Kidney (tissue), 14 donors: ENCODE data around the gene CTDSP2. TPM values are rescaled to one million over a fixed set of nuclear protein-coding genes. Genes with fewer than 3 reads are reported as not detected.
A peak's percentile ranks its signal among the peaks of the same experiment; 100 is the strongest.

Source experiments
- DNase-seq, 5 donors: peaks; one replicate each; pipeline ENCODE4 v3.0.0-alpha.2; 2013 to 2020
- FAIRE-seq: peaks from 2 replicates; lab custom pipeline; 2012; peaks lifted over from hg19 to GRCh38; lab: Jason Lieb, UNC
- H3K27ac ChIP-seq, 2 donors: one replicate each; pipeline ENCODE4 v1.7.0; 2013; ENCODE audit warnings: low read depth in 2 of 2, low read length in 2 of 2, inconsistent platforms in 1 of 2
- H3K27me3 ChIP-seq: one replicate; pipeline ENCODE4 v1.7.1; 2013; ENCODE audit warnings: low read length, inconsistent platforms; ENCODE audit not compliant: control insufficient read depth, insufficient read depth
- H3K36me3 ChIP-seq, 3 donors: one replicate each; pipeline versions ENCODE4 v1.7.0 to v1.7.1; 2013; ENCODE audit warnings: low read length in 3 of 3, control low read depth in 1 of 3, inconsistent platforms in 1 of 3; ENCODE audit not compliant: insufficient read depth in 3 of 3, control insufficient read depth in 2 of 3
- H3K4me1 ChIP-seq, 3 donors: one replicate each; pipeline versions ENCODE4 v1.7.0 to v1.7.1; 2013; ENCODE audit warnings: low read length in 3 of 3, inconsistent platforms in 1 of 3, low read depth in 1 of 3; ENCODE audit not compliant: control insufficient read depth in 2 of 3, insufficient read depth in 2 of 3
- H3K4me3 ChIP-seq, 3 donors: one replicate each; pipeline versions ENCODE4 v1.7.0 to v1.8.1; 2013; ENCODE audit warnings: low read length in 3 of 3, control low read depth in 1 of 3, inconsistent platforms in 1 of 3
- H3K9ac ChIP-seq, 3 donors: one replicate each; pipeline versions ENCODE4 v1.7.0 to v1.7.1; 2013; ENCODE audit warnings: low read length in 3 of 3, control low read depth in 1 of 3, inconsistent platforms in 1 of 3
- H3K9me3 ChIP-seq, 3 donors: one replicate each; pipeline versions ENCODE4 v1.7.0 to v1.7.1; 2013; ENCODE audit warnings: low read length in 3 of 3, control low read depth in 1 of 3, inconsistent platforms in 1 of 3; ENCODE audit not compliant: control insufficient read depth in 2 of 3, insufficient read depth in 1 of 3
- intact Hi-C: fragments of 100-400 bp; cut with DNase I; formaldehyde crosslinking; loops from one replicate; pipeline ENCODE4 v1.11.1; 2022
- polyA plus RNA-seq: library from polyadenylated mRNA; stranded (reverse); fragments of 350-450 nt; fragmentation: Illumina TruSeq; extraction: RNeasy Lipid Tissue Mini Kit (QIAGEN cat#74804); gene quantifications from one replicate; pipeline ENCODE4 v1.2.3, GENCODE V29; 2014; ENCODE audit warnings: low read depth, low replicate concordance; ENCODE audit not compliant: insufficient read depth
- total RNA-seq: library from RNA; stranded (reverse); fragmentation: NEBNext Ultra II Directional; extraction: Animal tissue kit (Norgen Biotek cat#: 25700); gene quantifications from one replicate; pipeline ENCODE4 v1.2.1, GENCODE V29; 2021
- TF ChIP-seq, protein P1 (sequence below): IDR thresholded peaks from 3 replicates; pipeline ENCODE4 v1.5.1; 2012; ENCODE audit warnings: mild to moderate bottlenecking, moderate library complexity, borderline replicate concordance; ENCODE audit not compliant: insufficient read depth; ENCODE audit errors: extremely low read depth
- donor health status: control.
- donor health status: control.
- donor health status: control.
- donor health status: control.
- donor health status: control.
- donor health status: DM: yes; HTN: yes; CAD: no.
- donor health status: Normal renal cell carcinoma (clear cell type).

Gene CTDSP2
- total and polyA plus RNA-seq, 2 donors from 2014 or later, result 46.0 to 198 TPM

DNA sequence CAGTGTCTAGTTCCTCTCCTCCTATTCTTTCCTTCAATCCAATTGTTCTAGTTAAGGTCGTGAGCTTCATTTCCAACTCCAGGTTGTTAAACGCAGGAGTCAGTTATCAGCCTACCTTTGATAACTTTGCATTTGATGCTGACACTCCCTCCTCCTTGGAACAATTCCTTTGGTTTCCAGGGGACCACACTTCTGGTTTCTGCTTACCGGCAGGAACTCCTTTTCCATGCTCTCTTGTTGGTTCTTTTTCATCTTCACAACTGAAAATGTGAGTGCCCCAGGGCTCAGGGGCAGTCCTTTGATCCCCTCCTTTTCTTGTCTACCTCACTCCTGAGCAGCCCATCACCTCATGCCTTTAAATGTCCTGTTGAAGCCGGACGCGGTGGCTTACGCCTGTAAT lies 69.2 kb downstream of the CTDSP2 start:
- H3K27me3 ChIP-seq, result no peaks in the 10 kb centered on the region
- H3K9ac ChIP-seq, result no peak overlapping the region
- intact Hi-C loops, result no loop called here
- no peaks in the 10 kb centered on the region for H3K9me3 ChIP-seq
- FAIRE-seq (no peak), DNase-seq (no peak)
- H3K4me3 ChIP-seq, result no peak overlapping the region
- peaks cover 0 to 6% (median 0%) of the 10 kb centered on the region in 3 donors for H3K36me3 ChIP-seq
- TF ChIP-seq, protein P1, sequence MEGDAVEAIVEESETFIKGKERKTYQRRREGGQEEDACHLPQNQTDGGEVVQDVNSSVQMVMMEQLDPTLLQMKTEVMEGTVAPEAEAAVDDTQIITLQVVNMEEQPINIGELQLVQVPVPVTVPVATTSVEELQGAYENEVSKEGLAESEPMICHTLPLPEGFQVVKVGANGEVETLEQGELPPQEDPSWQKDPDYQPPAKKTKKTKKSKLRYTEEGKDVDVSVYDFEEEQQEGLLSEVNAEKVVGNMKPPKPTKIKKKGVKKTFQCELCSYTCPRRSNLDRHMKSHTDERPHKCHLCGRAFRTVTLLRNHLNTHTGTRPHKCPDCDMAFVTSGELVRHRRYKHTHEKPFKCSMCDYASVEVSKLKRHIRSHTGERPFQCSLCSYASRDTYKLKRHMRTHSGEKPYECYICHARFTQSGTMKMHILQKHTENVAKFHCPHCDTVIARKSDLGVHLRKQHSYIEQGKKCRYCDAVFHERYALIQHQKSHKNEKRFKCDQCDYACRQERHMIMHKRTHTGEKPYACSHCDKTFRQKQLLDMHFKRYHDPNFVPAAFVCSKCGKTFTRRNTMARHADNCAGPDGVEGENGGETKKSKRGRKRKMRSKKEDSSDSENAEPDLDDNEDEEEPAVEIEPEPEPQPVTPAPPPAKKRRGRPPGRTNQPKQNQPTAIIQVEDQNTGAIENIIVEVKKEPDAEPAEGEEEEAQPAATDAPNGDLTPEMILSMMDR, result no peak
- peaks cover 0 to 23% (median 23%) of the 10 kb centered on the region in 3 donors for H3K4me1 ChIP-seq
- H3K27ac ChIP-seq, result no peak overlapping the region

DNA sequence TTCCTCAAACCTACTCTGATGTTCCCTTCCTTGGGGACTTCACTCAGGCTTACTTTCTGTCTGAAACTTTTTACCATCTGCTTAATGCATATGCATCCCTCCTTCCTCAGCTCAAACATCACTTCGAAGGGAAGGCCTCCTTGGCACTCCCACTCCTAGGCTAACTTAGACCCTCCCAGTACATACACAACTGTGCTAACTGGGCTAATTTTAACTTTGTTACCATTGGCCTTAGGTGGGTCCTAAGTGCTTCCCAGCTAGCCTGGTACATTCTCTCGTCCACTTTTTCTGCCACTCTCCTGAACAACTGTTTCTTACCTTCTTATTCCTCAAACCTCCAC lies 70.3 kb downstream of the CTDSP2 start:
- FAIRE-seq (no peak), DNase-seq (no peak)
- Histone ChIP-seq H3K9me3 (no peaks in the 10 kb centered on the region), H3K27ac (no peak overlapping the region), H3K9ac (no peak overlapping the region), H3K4me1 (peaks cover 0 to 15% (median 12%) of the 10 kb centered on the region in 3 donors), H3K36me3 (peaks cover 0 to 6% (median 0%) of the 10 kb centered on the region in 3 donors), H3K27me3 (no peaks in the 10 kb centered on the region), H3K4me3 (no peak overlapping the region)
- intact Hi-C loops, result no loop called here
- TF ChIP-seq, protein P1, result no peak

DNA sequence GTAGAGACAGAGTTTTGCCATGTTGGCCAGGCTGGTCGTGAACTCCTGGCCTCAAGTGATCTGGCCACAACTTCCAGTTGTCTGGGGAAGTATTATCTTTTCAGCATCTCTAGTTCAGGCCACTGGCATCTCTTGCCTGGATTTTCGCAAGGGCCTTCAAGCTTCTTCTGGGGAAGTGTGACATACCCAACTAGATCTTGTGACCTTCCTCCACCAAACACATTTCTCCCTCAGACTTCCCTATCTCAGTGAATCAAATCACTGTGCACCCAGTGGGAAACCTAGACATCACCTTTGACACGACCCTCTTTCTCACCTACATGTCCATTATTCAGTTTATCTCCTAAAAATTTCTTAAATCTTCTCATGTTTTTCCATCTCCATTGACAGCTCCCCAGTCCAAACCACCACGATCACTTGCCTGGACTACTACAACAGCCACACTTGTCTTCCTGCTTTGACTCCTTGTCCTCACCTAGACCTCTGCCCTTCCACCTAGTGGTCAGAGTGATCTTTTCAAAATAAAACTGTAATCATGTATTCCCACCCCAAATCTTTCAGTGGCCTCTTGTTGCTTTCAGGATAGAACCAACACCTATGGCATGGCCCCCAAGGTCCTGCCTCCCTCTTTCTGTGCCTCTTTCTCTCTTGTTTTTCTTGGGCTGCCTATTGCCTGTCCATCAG lies 70.8 kb downstream of the CTDSP2 start:
- no peak overlapping the region for H3K27ac ChIP-seq

More for the DNA sequence above, 70.8 kb downstream of the CTDSP2 start:
- FAIRE-seq (no peak), DNase-seq (peak in 1 of 5 donors; percentile 27)
- Histone ChIP-seq H3K4me3 (no peak overlapping the region), H3K9ac (no peak overlapping the region), H3K36me3 (peaks cover 0 to 6% (median 0%) of the 10 kb centered on the region in 3 donors), H3K4me1 (peaks cover 0 to 15% (median 7%) of the 10 kb centered on the region in 3 donors), H3K27me3 (no peaks in the 10 kb centered on the region), H3K9me3 (no peaks in the 10 kb centered on the region)
- intact Hi-C loops, result no loop called here
- TF ChIP-seq, protein P1, result no peak
